ENCODE measurements around the gene PRKCE.

DNA sequence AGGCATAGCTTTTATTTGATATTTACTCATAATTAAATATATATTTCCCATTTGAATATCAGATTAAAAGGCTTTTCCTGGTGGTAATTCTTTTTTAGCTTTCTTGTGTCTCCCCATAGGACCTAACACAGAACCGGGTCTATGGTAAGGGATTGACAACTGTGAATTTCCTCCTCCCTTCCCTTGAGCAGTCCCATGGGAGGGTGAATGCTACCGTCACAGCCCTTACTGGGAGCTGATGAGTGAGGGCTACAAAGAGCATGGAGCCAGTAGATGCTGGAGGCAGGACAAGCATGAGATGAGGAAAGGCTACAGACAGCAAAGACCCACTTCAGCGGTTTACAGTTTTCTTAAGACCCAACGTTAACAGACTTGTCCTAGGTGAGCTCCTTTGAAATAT lies 475.1 kb downstream of the PRKCE start:
- TF ChIP-seq, protein P1, sequence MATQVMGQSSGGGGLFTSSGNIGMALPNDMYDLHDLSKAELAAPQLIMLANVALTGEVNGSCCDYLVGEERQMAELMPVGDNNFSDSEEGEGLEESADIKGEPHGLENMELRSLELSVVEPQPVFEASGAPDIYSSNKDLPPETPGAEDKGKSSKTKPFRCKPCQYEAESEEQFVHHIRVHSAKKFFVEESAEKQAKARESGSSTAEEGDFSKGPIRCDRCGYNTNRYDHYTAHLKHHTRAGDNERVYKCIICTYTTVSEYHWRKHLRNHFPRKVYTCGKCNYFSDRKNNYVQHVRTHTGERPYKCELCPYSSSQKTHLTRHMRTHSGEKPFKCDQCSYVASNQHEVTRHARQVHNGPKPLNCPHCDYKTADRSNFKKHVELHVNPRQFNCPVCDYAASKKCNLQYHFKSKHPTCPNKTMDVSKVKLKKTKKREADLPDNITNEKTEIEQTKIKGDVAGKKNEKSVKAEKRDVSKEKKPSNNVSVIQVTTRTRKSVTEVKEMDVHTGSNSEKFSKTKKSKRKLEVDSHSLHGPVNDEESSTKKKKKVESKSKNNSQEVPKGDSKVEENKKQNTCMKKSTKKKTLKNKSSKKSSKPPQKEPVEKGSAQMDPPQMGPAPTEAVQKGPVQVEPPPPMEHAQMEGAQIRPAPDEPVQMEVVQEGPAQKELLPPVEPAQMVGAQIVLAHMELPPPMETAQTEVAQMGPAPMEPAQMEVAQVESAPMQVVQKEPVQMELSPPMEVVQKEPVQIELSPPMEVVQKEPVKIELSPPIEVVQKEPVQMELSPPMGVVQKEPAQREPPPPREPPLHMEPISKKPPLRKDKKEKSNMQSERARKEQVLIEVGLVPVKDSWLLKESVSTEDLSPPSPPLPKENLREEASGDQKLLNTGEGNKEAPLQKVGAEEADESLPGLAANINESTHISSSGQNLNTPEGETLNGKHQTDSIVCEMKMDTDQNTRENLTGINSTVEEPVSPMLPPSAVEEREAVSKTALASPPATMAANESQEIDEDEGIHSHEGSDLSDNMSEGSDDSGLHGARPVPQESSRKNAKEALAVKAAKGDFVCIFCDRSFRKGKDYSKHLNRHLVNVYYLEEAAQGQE (IDR thresholded peaks at IDR 0.05; ENCODE audit: low read depth, low read length): no peak
- TF ChIP-seq NFIC (IDR thresholded peaks at IDR 0.05; ENCODE audit: borderline replicate concordance) (no peak), FOXM1 (IDR thresholded peaks at IDR 0.05; ENCODE audit: low read depth) (no peak), ELF1 (IDR thresholded peaks at IDR 0.05) (no peak), GABPA (IDR thresholded peaks at IDR 0.05; ENCODE audit: low read depth) (no peak), RCOR1 (IDR thresholded peaks at IDR 0.05; ENCODE audit: low read length) (no peak), JUND (IDR thresholded peaks at IDR 0.05) (no peak), CHD2 (IDR thresholded peaks at IDR 0.05; ENCODE audit: low read length, partially characterized antibody) (no peak), RFX5 (IDR thresholded peaks at IDR 0.05; ENCODE audit: low read length) (no peak), EZH2phosphoT487 (IDR thresholded peaks at IDR 0.05; ENCODE audit: borderline replicate concordance, low read depth) (no peak), POLR2AphosphoS5 (IDR thresholded peaks at IDR 0.05; ENCODE audit: low read depth, low read length) (no peak)
- TF ChIP-seq, protein P2, sequence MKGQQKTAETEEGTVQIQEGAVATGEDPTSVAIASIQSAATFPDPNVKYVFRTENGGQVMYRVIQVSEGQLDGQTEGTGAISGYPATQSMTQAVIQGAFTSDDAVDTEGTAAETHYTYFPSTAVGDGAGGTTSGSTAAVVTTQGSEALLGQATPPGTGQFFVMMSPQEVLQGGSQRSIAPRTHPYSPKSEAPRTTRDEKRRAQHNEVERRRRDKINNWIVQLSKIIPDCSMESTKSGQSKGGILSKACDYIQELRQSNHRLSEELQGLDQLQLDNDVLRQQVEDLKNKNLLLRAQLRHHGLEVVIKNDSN (IDR thresholded peaks at IDR 0.05; ENCODE audit: borderline replicate concordance, low read depth): no peak
- TF ChIP-seq, protein P3, sequence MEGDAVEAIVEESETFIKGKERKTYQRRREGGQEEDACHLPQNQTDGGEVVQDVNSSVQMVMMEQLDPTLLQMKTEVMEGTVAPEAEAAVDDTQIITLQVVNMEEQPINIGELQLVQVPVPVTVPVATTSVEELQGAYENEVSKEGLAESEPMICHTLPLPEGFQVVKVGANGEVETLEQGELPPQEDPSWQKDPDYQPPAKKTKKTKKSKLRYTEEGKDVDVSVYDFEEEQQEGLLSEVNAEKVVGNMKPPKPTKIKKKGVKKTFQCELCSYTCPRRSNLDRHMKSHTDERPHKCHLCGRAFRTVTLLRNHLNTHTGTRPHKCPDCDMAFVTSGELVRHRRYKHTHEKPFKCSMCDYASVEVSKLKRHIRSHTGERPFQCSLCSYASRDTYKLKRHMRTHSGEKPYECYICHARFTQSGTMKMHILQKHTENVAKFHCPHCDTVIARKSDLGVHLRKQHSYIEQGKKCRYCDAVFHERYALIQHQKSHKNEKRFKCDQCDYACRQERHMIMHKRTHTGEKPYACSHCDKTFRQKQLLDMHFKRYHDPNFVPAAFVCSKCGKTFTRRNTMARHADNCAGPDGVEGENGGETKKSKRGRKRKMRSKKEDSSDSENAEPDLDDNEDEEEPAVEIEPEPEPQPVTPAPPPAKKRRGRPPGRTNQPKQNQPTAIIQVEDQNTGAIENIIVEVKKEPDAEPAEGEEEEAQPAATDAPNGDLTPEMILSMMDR (IDR thresholded peaks at IDR 0.05): no peak
- TF ChIP-seq, protein P4, sequence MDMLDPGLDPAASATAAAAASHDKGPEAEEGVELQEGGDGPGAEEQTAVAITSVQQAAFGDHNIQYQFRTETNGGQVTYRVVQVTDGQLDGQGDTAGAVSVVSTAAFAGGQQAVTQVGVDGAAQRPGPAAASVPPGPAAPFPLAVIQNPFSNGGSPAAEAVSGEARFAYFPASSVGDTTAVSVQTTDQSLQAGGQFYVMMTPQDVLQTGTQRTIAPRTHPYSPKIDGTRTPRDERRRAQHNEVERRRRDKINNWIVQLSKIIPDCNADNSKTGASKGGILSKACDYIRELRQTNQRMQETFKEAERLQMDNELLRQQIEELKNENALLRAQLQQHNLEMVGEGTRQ (IDR thresholded peaks at IDR 0.05; ENCODE audit: borderline replicate concordance, low read depth, low read length): no peak

All from SK-N-SH (cell line).